GM23338 (cell line): ENCODE results near the gene RCE1. TPM values are rescaled to one million over a fixed set of nuclear protein-coding genes. Genes with fewer than 3 reads are reported as not detected.
A peak's percentile ranks its signal among the peaks of the same experiment; 100 is the strongest.

Experiments used
- ATAC-seq: fragments of 200-7000 bp; cut with Tn5 transposase; 3 replicates; pipeline ENCODE4 v1.9.1; 2020
- DNase-seq: peaks from one replicate; pipeline ENCODE4 v3.0.0-alpha.2; 2015; ENCODE audit warnings: low spot score
- H2AFZ ChIP-seq: fragments of 200-600 bp; sonication (generic); 2 replicates; pipeline ENCODE4 v1.8.0; 2016; ENCODE audit warnings: antibody characterized with exemption, mild to moderate bottlenecking, moderate library complexity
- H3F3A ChIP-seq: fragments of 200-600 bp; sonication (generic); replicated peaks from 2 replicates; pipeline ENCODE4 v1.8.0; 2017; ENCODE audit warnings: antibody characterized with exemption, mixed run types, low read depth
- H3K27ac ChIP-seq: fragments of 200-600 bp; sonication (generic); 2 replicates; pipeline ENCODE4 v1.6.1; 2016; ENCODE audit warnings: low read depth
- H3K27me3 ChIP-seq: fragments of 200-600 bp; sonication (generic); 2 replicates; pipeline ENCODE4 v1.8.0; 2016; ENCODE audit warnings: mild to moderate bottlenecking, mixed run types, moderate library complexity; ENCODE audit not compliant: insufficient read depth
- H3K36me3 ChIP-seq: fragments of 200-600 bp; sonication (generic); 2 replicates; pipeline ENCODE4 v1.8.0; 2016; ENCODE audit warnings: mild to moderate bottlenecking; ENCODE audit not compliant: insufficient read depth
- H3K4me1 ChIP-seq: fragments of 200-600 bp; sonication (generic); 2 replicates; pipeline ENCODE4 v1.8.0; 2016; ENCODE audit warnings: mild to moderate bottlenecking, moderate library complexity; ENCODE audit not compliant: insufficient read depth
- H3K4me2 ChIP-seq: fragments of 200-600 bp; sonication (generic); 2 replicates; pipeline ENCODE4 v1.7.1; 2017; ENCODE audit warnings: mixed run types
- H3K4me3 ChIP-seq: fragments of 200-600 bp; sonication (generic); 2 replicates; pipeline ENCODE4 v1.6.1; 2016; ENCODE audit warnings: mixed run types
- H3K79me2 ChIP-seq: fragments of 200-600 bp; sonication (generic); replicated peaks from 2 replicates; pipeline ENCODE4 v1.8.0; 2017; ENCODE audit warnings: mild to moderate bottlenecking; ENCODE audit not compliant: insufficient read depth
- H3K9me2 ChIP-seq: fragments of 200-600 bp; sonication (generic); 2 replicates; pipeline ENCODE4 v1.8.0; 2017; ENCODE audit not compliant: insufficient read depth
- H4K20me1 ChIP-seq: fragments of 200-600 bp; sonication (generic); replicated peaks from 2 replicates; pipeline ENCODE4 v1.8.0; 2017; ENCODE audit warnings: mild to moderate bottlenecking; ENCODE audit not compliant: insufficient read depth
- H3K27ac Mint-ChIP-seq: 2 replicates; pipeline ENCODE4 v1.8.0; 2020; ENCODE audit warnings: inconsistent platforms, mild to moderate bottlenecking, moderate library complexity, mixed read lengths
- H3K27me3 Mint-ChIP-seq: 3 replicates; pipeline ENCODE4 v1.8.0; 2022; ENCODE audit warnings: low read depth, mild to moderate bottlenecking, moderate library complexity, mixed read lengths, inconsistent platforms; ENCODE audit not compliant: insufficient read depth, poor library complexity
- H3K36me3 Mint-ChIP-seq: 3 replicates; pipeline ENCODE4 v1.8.0; 2021; ENCODE audit warnings: low read depth, mild to moderate bottlenecking, inconsistent platforms, moderate library complexity, mixed read lengths
- H3K4me1 Mint-ChIP-seq: 3 replicates; pipeline ENCODE4 v1.8.0; 2020; ENCODE audit warnings: mild to moderate bottlenecking, inconsistent platforms, mixed read lengths
- H3K4me3 Mint-ChIP-seq: 3 replicates; pipeline ENCODE4 v1.8.0; 2021; ENCODE audit warnings: moderate library complexity, mild to moderate bottlenecking, inconsistent platforms, mixed read lengths
- H3K9me3 Mint-ChIP-seq: 3 replicates; pipeline ENCODE4 v1.8.0; 2020; ENCODE audit warnings: moderate library complexity, mild to moderate bottlenecking, inconsistent platforms, mixed read lengths
- CREB1 ChIP-seq: fragments of 250-450 bp; sonication (Bioruptor Pico); IDR thresholded peaks from 2 replicates; pipeline ENCODE4 v1.5.0; 2020; ENCODE audit warnings: low read depth, mild to moderate bottlenecking, moderate library complexity
- EZH2 ChIP-seq: fragments of 200-600 bp; sonication (generic); IDR thresholded peaks from one replicate; pipeline ENCODE4 v1.8.0; 2017; ENCODE audit warnings: antibody characterized with exemption, mild to moderate bottlenecking, low read depth; ENCODE audit not compliant: unreplicated experiment
- EZH2phosphoT487 ChIP-seq: fragments of 200-600 bp; sonication (generic); IDR thresholded peaks from one replicate; pipeline ENCODE4 v1.8.1; 2018; ENCODE audit warnings: antibody characterized with exemption; ENCODE audit not compliant: unreplicated experiment
- NANOG ChIP-seq: IDR thresholded peaks from 2 replicates; pipeline ENCODE4 v1.6.1; 2016; ENCODE audit warnings: antibody characterized with exemption, borderline replicate concordance
- POLR2AphosphoS5 ChIP-seq: IDR thresholded peaks from 2 replicates; pipeline ENCODE4 v1.6.1; 2016; ENCODE audit warnings: antibody characterized with exemption, low read depth
- STAT1 ChIP-seq: IDR thresholded peaks from one replicate; pipeline ENCODE4 v1.6.1; 2016; ENCODE audit warnings: antibody characterized with exemption; ENCODE audit not compliant: unreplicated experiment
- ZNF331 ChIP-seq: fragments of 250-450 bp; sonication (Bioruptor Pico); IDR thresholded peaks from 2 replicates; pipeline ENCODE4 v1.5.0; 2020; ENCODE audit warnings: low read depth, mild to moderate bottlenecking, moderate library complexity
- ZNF462 ChIP-seq: fragments of 250-450 bp; sonication (Bioruptor Pico); IDR thresholded peaks from 2 replicates; pipeline ENCODE4 v1.5.0; 2020; ENCODE audit warnings: mild to moderate bottlenecking, moderate library complexity
- polyA plus RNA-seq: library from polyadenylated mRNA; unstranded; fragments of >200 nt; fragmentation: Nextera tagmentation; extraction: Ambion mirVana; gene quantifications from 2 replicates; pipeline ENCODE4 v1.2.1, GENCODE V29; 2016
- total RNA-seq: library from RNA; depleted of rRNA; stranded (reverse); fragments of >200 nt; shearing (Covaris generic); gene quantifications from 2 replicates; pipeline ENCODE4 v1.2.3, GENCODE V29; 2014
- TF ChIP-seq, protein P1 (sequence below): IDR thresholded peaks from one replicate; pipeline ENCODE4 v1.6.1; 2018; ENCODE audit warnings: antibody characterized with exemption; ENCODE audit not compliant: unreplicated experiment
- TF ChIP-seq, protein P2 (sequence below): IDR thresholded peaks from 2 replicates; pipeline ENCODE4 v1.6.1; 2016; ENCODE audit warnings: antibody characterized with exemption

RCE1 gene
- total and polyA plus RNA-seq, 2 experiments from 2014 or later: 27.8 to 55.1 TPM

- TF ChIP-seq, protein P1, sequence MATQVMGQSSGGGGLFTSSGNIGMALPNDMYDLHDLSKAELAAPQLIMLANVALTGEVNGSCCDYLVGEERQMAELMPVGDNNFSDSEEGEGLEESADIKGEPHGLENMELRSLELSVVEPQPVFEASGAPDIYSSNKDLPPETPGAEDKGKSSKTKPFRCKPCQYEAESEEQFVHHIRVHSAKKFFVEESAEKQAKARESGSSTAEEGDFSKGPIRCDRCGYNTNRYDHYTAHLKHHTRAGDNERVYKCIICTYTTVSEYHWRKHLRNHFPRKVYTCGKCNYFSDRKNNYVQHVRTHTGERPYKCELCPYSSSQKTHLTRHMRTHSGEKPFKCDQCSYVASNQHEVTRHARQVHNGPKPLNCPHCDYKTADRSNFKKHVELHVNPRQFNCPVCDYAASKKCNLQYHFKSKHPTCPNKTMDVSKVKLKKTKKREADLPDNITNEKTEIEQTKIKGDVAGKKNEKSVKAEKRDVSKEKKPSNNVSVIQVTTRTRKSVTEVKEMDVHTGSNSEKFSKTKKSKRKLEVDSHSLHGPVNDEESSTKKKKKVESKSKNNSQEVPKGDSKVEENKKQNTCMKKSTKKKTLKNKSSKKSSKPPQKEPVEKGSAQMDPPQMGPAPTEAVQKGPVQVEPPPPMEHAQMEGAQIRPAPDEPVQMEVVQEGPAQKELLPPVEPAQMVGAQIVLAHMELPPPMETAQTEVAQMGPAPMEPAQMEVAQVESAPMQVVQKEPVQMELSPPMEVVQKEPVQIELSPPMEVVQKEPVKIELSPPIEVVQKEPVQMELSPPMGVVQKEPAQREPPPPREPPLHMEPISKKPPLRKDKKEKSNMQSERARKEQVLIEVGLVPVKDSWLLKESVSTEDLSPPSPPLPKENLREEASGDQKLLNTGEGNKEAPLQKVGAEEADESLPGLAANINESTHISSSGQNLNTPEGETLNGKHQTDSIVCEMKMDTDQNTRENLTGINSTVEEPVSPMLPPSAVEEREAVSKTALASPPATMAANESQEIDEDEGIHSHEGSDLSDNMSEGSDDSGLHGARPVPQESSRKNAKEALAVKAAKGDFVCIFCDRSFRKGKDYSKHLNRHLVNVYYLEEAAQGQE: no peak
- no peak for TF ChIP-seq ZNF331 (CRISPR knock-in tag)
These were observed 2.7 kb upstream of the RCE1 start (continued) for GRCh38 chr11:66840317-66841091.

DNA sequence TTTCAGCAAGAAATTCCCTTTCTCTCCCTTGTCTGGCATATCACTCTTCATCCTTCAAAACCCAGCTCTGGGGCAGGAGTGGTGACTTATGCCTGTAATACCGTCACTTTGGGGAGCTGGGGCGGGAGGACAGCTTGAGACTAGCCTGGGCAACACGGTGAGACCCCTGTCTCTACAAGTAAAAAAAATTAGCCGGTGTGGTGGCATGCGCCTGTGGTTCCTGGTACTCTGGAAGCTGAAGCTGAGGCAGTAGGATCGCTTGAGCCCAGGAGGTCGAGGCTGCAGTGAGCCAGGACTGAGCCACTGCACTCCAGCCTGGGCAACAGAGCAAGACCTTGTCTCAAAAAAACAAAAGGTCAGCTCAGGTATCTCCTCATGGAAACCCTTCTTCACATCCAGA lies 1.4 kb upstream of the RCE1 start:
- H3K4me2 ChIP-seq: peak overlapping the region; percentile 98
- peaks cover 10% of the 10 kb centered on the region for H3K4me1 Mint-ChIP-seq
- H3K27me3 Mint-ChIP-seq: peaks cover 5% of the 10 kb centered on the region
- H3F3A ChIP-seq: 0 out of 2 replicates have a peak, but pooled peaks cover 11% of the 10 kb centered on the region
- H3K4me3 Mint-ChIP-seq: peak overlapping the region; percentile 84
- H3K27ac Mint-ChIP-seq: no peak overlapping the region
- peaks cover 9% of the 10 kb centered on the region for H3K4me1 ChIP-seq
- H3K27ac ChIP-seq: no peak overlapping the region
- H3K9me2 ChIP-seq: no peaks in the 10 kb centered on the region
- no peak overlapping the region for H2AFZ ChIP-seq
- ATAC-seq (no peak), DNase-seq (no peak)
- H3K36me3 Mint-ChIP-seq: peaks cover 18% of the 10 kb centered on the region
- peaks cover 17% of the 10 kb centered on the region for H4K20me1 ChIP-seq
- peaks cover 29% of the 10 kb centered on the region for H3K79me2 ChIP-seq
- H3K4me3 ChIP-seq: peak overlapping the region; percentile 94
- no peaks in the 10 kb centered on the region for H3K27me3 ChIP-seq
- H3K36me3 ChIP-seq: no peaks in the 10 kb centered on the region; the same call in 1 of the 2 replicates
- H3K9me3 Mint-ChIP-seq: no peaks in the 10 kb centered on the region; the same call in 2 of the 3 replicates
- no peak for TF ChIP-seq STAT1
- no peak for TF ChIP-seq EZH2
- TF ChIP-seq ZNF331 (CRISPR knock-in tag): no peak
- no peak for TF ChIP-seq EZH2phosphoT487
- no peak for TF ChIP-seq ZNF462
- TF ChIP-seq NANOG: no peak
- no peak for TF ChIP-seq CREB1 (CRISPR knock-in tag)
- TF ChIP-seq POLR2AphosphoS5: no peak
- TF ChIP-seq, protein P2, sequence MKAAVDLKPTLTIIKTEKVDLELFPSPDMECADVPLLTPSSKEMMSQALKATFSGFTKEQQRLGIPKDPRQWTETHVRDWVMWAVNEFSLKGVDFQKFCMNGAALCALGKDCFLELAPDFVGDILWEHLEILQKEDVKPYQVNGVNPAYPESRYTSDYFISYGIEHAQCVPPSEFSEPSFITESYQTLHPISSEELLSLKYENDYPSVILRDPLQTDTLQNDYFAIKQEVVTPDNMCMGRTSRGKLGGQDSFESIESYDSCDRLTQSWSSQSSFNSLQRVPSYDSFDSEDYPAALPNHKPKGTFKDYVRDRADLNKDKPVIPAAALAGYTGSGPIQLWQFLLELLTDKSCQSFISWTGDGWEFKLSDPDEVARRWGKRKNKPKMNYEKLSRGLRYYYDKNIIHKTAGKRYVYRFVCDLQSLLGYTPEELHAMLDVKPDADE: no peak
